Renal pelvis (tissue), 4 donors: ENCODE measurements around the gene PDS5A. TPM values are rescaled to one million over a fixed set of nuclear protein-coding genes. Genes with fewer than 3 reads are reported as not detected.
"Not testable (repeated sequence)": the region's sequence is repeated elsewhere in the genome, so short reads cannot be mapped to it uniquely, and the experiment has no call there.

ENCODE experiments used
- DNase-seq: peaks from one replicate; pipeline ENCODE4 v3.0.0-alpha.2; 2013
- polyA plus RNA-seq, 3 donors: library from polyadenylated mRNA; unstranded; fragments of 120-200 nt; gene quantifications; one replicate each; pipeline ENCODE4 v1.2.1, GENCODE V29; 2013; ENCODE audit not compliant: insufficient read length in 3 of 3

Gene PDS5A
- polyA plus RNA-seq, 3 donors: 58.7 to 69.7 (median 64.7) TPM

- no peak for DNase-seq
Observed at GRCh38 chr4:39908284-39908683, 69.4 kb downstream of the PDS5A start.

GRCh38 chr4:39905656-39906055, 72.1 kb downstream of the PDS5A start:
- no peak for DNase-seq

GRCh38 chr4:39905019-39905418, 72.7 kb downstream of the PDS5A start:
- not testable (repeated sequence) for DNase-seq

- DNase-seq: no peak
Observed at GRCh38 chr4:39900966-39901365, 76.7 kb downstream of the PDS5A start.

- DNase-seq: no peak
Observed at GRCh38 chr4:39899291-39899690, 78.4 kb downstream of the PDS5A start.

GRCh38 chr4:39898015-39898414, 79.7 kb downstream of the PDS5A start:
- no peak for DNase-seq

GRCh38 chr4:39893693-39894072, 84.0 kb downstream of the PDS5A start:
- DNase-seq: no peak

- DNase-seq: no peak
Observed at GRCh38 chr4:39892988-39893692, 84.6 kb downstream of the PDS5A start.

GRCh38 chr4:39889226-39889625, 88.5 kb downstream of the PDS5A start:
- DNase-seq: no peak

GRCh38 chr4:39888541-39888940, 89.2 kb downstream of the PDS5A start:
- no peak for DNase-seq

- no peak for DNase-seq
Observed at GRCh38 chr4:39883646-39884045, 94.1 kb downstream of the PDS5A start.

GRCh38 chr4:39881789-39882188, 95.9 kb downstream of the PDS5A start:
- DNase-seq: no peak

- no peak for DNase-seq
Observed at GRCh38 chr4:39877971-39878370, 99.7 kb downstream of the PDS5A start.

- no peak for DNase-seq
Observed at GRCh38 chr4:39873823-39874222, 103.9 kb downstream of the PDS5A start.

- no peak for DNase-seq
Observed at GRCh38 chr4:39865280-39865679, 112.4 kb downstream of the PDS5A start.

- DNase-seq: no peak
Observed at GRCh38 chr4:39864391-39864790, 113.3 kb downstream of the PDS5A start.

GRCh38 chr4:39860804-39861203, 116.9 kb downstream of the PDS5A start:
- DNase-seq: no peak

GRCh38 chr4:39855909-39856512, 121.7 kb downstream of the PDS5A start:
- DNase-seq: no peak

GRCh38 chr4:39852636-39853035, 125.1 kb downstream of the PDS5A start:
- no peak for DNase-seq

GRCh38 chr4:39850727-39851126, 127.0 kb downstream of the PDS5A start:
- no peak for DNase-seq

- no peak for DNase-seq
Observed at GRCh38 chr4:39846705-39847104, 131.0 kb downstream of the PDS5A start.

GRCh38 chr4:39846120-39846519, 131.6 kb downstream of the PDS5A start:
- DNase-seq: no peak

- DNase-seq: no peak
Observed at GRCh38 chr4:39841894-39842293, 135.8 kb downstream of the PDS5A start.

- not testable (repeated sequence) for DNase-seq
Observed at GRCh38 chr4:39840516-39840915, 137.2 kb downstream of the PDS5A start.
